Immature natural killer cell (primary cell): ENCODE results near the gene CD40. TPM values are rescaled to one million over a fixed set of nuclear protein-coding genes. Genes with fewer than 3 reads are reported as not detected.

Experiments
- DNase-seq, 3 donors: peaks; one replicate each; pipeline ENCODE4 v3.0.0; 2022; ENCODE audit warnings: mixed read lengths in 1 of 3
- H3K27ac Mint-ChIP-seq, 6 donors: one replicate each; pipeline ENCODE4 v1.8.0; 2020; ENCODE audit warnings: mixed read lengths in 6 of 6, mild to moderate bottlenecking in 5 of 6, inconsistent platforms in 4 of 6, moderate library complexity in 3 of 6
- H3K27me3 Mint-ChIP-seq, 3 donors: one replicate each; pipeline ENCODE4 v1.8.0; 2020 to 2021; ENCODE audit warnings: low read depth in 3 of 3, mild to moderate bottlenecking in 3 of 3, mixed read lengths in 3 of 3, moderate library complexity in 3 of 3, inconsistent platforms in 1 of 3
- H3K36me3 Mint-ChIP-seq, 3 donors: one replicate each; pipeline ENCODE4 v1.8.0; 2020; ENCODE audit warnings: mixed read lengths in 3 of 3, inconsistent platforms in 2 of 3, mild to moderate bottlenecking in 2 of 3
- H3K4me1 Mint-ChIP-seq, 2 donors: one replicate each; pipeline ENCODE4 v1.8.0; 2020; ENCODE audit warnings: inconsistent platforms in 2 of 2, mild to moderate bottlenecking in 2 of 2, mixed read lengths in 2 of 2, moderate library complexity in 1 of 2
- H3K4me3 Mint-ChIP-seq, 5 donors: one replicate each; pipeline ENCODE4 v1.8.0; 2020; ENCODE audit warnings: mild to moderate bottlenecking in 5 of 5, mixed read lengths in 5 of 5, inconsistent platforms in 3 of 5, moderate library complexity in 3 of 5
- H3K9me3 Mint-ChIP-seq, 6 donors: one replicate each; pipeline ENCODE4 v1.8.0; 2020; ENCODE audit warnings: mild to moderate bottlenecking in 6 of 6, mixed read lengths in 6 of 6, inconsistent platforms in 4 of 6, moderate library complexity in 3 of 6
- polyA plus RNA-seq, 3 donors: library from polyadenylated mRNA; unstranded; fragments of 300-500 nt; fragmentation: Illumina TruSeq; gene quantifications; one replicate each; pipeline ENCODE4 v1.2.3, GENCODE V29; 2021

CD40 gene
- polyA plus RNA-seq, 3 donors from 2014 or later, result 4.3 to 8.3 (median 7.0) TPM

DNA sequence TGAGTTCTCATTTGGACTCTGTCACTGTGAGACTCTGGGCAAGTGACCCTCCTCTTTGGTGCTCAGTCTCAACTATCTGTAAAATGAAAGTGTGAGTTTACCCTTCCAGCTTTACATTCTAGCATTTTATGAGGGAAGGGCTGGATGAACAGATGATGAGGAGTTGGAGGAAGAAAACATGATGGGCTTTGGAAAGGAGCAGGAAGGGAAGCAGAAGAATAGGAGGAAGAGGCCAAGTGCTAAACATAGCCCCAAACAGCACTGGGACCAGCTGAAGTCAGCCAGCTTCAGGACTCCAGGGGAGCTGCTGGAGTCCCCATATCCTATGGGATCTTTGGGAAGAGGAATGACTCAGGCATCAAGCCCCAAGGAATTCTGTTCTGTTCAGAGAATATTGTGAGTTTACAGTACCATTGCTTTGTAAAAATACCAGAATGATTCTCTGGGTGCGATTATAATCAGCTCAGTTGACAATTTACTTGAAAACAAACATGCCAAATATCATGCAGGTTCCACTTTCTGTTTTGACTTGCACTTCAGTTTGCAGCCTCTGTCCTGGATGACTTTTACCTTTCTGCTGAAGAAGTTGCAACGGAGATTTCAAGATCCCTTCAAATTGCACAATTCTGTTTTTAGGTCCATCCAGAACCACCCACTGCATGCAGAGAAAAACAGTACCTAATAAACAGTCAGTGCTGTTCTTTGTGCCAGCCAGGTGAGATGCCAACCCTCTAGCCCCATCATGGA is 3.2 kb downstream of the CD40 start:
- H3K4me3 Mint-ChIP-seq, result no peak overlapping the region
- H3K4me1 Mint-ChIP-seq, result peaks cover 19 to 26% of the 10 kb centered on the region in 2 donors
- H3K36me3 Mint-ChIP-seq, result peaks cover 0 to 23% (median 21%) of the 10 kb centered on the region in 3 donors
- peaks cover 0 to 6% (median 0%) of the 10 kb centered on the region in 3 donors for H3K27me3 Mint-ChIP-seq
- no peaks in the 10 kb centered on the region for H3K9me3 Mint-ChIP-seq
- DNase-seq, result no peak
- H3K27ac Mint-ChIP-seq, result peak overlapping the region in 2 of 6 donors; percentile 42 to 65

DNA sequence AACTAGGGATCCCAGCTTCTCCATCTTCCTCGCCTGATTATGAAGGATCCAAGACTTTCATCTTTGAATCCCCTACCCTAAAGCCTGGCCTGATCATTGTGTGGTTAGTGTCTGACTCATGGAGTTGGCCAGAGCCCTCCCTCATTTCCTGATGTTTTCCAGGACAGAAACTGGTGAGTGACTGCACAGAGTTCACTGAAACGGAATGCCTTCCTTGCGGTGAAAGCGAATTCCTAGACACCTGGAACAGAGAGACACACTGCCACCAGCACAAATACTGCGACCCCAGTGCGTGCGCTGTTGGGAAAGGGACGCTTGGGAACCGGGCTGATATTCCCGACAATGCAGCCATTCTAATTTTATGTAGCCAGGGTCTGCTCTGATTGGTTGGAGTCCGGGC is 4.0 kb downstream of the CD40 start:
- Mint-ChIP-seq H3K27ac (no peak overlapping the region), H3K27me3 (peaks cover 0 to 6% (median 0%) of the 10 kb centered on the region in 3 donors), H3K36me3 (peaks cover 0 to 28% (median 25%) of the 10 kb centered on the region in 3 donors), H3K9me3 (no peaks in the 10 kb centered on the region), H3K4me3 (no peak overlapping the region), H3K4me1 (peaks cover 19 to 26% of the 10 kb centered on the region in 2 donors)
- no peak for DNase-seq

DNA sequence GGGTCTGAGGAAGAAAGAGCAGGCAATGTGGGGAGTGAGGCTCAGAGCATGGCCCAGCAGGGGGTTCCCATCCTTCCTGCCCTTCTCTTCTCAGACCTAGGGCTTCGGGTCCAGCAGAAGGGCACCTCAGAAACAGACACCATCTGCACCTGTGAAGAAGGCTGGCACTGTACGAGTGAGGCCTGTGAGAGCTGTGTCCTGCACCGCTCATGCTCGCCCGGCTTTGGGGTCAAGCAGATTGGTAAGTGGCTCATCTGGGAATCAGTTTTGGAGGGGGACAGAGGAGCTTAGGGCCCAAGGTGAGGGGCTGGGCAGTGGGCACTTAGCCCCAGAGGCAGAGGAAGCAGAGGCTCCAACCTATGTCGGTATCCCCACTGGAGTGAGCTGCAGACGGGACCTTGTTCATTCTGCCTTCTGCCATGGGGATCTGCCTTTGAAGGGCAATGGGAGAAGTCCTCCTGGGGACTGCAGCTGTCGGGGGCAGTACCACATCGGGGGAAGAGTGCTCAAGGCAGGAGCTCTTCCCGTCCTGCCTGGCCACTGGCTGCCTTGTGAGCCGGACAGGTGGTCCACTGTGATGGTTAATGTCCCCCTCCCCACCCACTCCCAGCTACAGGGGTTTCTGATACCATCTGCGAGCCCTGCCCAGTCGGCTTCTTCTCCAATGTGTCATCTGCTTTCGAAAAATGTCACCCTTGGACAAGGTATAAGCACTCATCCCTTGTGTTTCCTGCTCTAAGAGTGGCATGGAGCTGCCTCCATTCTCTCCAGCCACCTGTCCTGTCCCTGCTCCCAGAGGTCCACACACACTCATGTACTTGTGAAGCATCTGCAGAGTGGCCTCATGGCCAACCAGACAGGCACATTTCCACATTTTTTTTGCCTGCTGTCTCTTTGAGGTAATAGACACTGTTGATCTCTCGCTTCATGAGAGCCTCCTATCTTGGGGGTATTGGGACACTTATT is 4.7 kb downstream of the CD40 start:
- Mint-ChIP-seq H3K4me1 (peaks cover 14 to 21% of the 10 kb centered on the region in 2 donors), H3K27ac (no peak overlapping the region), H3K27me3 (peaks cover 0 to 6% (median 0%) of the 10 kb centered on the region in 3 donors), H3K4me3 (no peak overlapping the region), H3K36me3 (peaks cover 0 to 32% (median 25%) of the 10 kb centered on the region in 3 donors), H3K9me3 (no peaks in the 10 kb centered on the region)
- DNase-seq, result no peak

DNA sequence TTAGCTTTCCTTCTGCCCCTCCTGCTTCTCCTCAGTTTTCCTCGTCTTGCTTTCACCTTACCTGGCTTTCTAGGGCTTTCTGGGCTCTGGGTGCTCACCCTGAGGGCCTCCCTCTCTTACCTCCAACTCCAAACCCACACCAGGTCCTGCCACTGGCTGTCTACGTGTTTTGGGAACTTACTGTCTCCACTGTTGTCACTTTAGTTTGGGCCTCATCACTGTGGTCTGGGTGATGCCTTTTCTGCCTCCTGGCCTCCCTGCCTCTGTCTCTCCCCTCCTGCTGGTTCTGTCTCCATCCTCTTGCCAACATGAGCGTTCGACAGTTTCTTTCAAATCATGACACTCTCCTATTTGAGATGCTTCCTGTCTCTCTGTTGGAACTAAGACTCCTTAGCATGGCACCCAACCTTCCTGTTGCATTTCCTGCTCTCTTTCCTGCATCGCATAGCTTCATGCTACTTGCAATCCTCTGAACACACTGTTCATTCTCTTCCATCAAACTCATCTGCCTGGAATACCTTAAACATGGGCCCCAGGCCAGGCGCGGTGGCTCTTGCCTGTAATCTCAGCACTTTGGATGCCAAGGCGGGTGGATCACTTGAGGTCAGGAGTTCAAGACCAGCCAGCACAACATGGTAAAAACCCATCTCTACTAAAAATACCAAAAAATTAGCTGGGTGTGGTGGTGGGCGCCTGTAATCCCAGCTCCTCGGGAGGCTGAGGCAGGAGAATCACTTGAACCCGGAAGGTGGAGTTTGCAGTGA is 5.5 kb downstream of the CD40 start:
- Mint-ChIP-seq H3K36me3 (peaks cover 0 to 33% (median 25%) of the 10 kb centered on the region in 3 donors), H3K27me3 (peaks cover 0 to 3% (median 0%) of the 10 kb centered on the region in 3 donors), H3K4me3 (no peak overlapping the region), H3K27ac (no peak overlapping the region), H3K4me1 (peaks cover 7 to 12% of the 10 kb centered on the region in 2 donors), H3K9me3 (no peaks in the 10 kb centered on the region)
- DNase-seq, result no peak

DNA sequence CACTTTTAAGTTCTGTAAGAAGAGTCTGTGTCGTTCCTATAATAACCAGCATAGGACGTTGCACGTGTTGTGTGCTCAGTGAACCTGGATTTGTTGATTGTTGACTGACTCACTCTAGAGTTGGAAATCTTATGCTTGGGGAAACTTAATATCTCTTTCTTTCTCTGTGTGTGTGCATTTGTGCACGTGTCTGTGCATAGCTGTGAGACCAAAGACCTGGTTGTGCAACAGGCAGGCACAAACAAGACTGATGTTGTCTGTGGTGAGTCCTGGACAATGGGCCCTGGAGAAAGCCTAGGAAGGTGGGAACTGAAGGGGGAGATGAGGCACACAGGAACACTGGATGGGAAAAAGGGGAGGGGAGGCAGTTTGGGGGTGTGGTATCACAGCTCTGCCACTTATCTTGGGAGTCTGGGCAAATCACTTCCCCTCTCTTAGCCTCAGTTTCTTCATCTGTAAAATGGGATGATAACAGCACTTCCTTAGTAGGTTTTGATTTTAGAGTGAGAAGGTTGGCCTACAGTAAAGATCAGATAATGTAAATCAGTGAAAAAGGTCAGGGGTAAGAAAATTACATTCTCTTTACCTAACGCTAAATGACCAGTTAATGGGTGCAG is 8.4 kb downstream of the CD40 start:
- Mint-ChIP-seq H3K27ac (no peak overlapping the region), H3K27me3 (peaks cover under 1 to 4% (median 4%) of the 10 kb centered on the region in 3 donors), H3K9me3 (no peaks in the 10 kb centered on the region), H3K4me1 (no peaks in the 10 kb centered on the region), H3K36me3 (peaks cover 0 to 33% (median 25%) of the 10 kb centered on the region in 3 donors), H3K4me3 (no peak overlapping the region)
- no peak for DNase-seq

DNA sequence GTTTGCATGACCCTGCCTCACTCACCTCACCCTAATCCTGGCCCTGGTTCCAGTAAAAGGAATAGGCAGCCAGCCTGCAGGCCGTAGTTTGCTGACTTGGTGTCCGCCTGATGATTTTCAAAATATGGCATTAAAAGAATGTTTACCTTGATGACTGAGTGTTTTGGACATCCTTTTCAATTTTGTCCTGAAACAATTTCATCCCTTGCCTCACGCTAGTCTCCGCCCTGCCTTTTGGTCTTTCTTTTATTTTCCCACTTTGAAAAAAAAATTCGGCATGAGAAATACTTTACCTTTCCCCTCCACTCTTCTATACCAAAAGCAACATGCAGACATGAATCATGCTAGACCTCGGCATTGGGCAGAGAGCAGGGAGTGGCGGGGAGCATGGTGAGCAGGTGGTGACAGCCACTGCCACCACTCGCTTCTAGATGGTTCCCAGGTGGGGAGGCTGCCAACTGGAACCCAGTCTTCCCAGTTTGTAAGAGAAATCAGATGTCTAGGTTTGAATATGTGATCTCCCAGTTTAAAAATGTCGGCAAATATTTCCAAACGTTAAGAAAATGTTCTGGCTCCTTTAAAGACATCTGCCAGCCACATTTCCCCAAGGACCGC is 9.4 kb downstream of the CD40 start:
- H3K4me1 Mint-ChIP-seq, result no peaks in the 10 kb centered on the region
- no peak for DNase-seq
- H3K27ac Mint-ChIP-seq, result no peak overlapping the region
- H3K27me3 Mint-ChIP-seq, result peaks cover 5 to 10% (median 7%) of the 10 kb centered on the region in 3 donors
- H3K4me3 Mint-ChIP-seq, result no peak overlapping the region
- H3K36me3 Mint-ChIP-seq, result peaks cover 0 to 28% (median 25%) of the 10 kb centered on the region in 3 donors
- no peaks in the 10 kb centered on the region for H3K9me3 Mint-ChIP-seq

DNA sequence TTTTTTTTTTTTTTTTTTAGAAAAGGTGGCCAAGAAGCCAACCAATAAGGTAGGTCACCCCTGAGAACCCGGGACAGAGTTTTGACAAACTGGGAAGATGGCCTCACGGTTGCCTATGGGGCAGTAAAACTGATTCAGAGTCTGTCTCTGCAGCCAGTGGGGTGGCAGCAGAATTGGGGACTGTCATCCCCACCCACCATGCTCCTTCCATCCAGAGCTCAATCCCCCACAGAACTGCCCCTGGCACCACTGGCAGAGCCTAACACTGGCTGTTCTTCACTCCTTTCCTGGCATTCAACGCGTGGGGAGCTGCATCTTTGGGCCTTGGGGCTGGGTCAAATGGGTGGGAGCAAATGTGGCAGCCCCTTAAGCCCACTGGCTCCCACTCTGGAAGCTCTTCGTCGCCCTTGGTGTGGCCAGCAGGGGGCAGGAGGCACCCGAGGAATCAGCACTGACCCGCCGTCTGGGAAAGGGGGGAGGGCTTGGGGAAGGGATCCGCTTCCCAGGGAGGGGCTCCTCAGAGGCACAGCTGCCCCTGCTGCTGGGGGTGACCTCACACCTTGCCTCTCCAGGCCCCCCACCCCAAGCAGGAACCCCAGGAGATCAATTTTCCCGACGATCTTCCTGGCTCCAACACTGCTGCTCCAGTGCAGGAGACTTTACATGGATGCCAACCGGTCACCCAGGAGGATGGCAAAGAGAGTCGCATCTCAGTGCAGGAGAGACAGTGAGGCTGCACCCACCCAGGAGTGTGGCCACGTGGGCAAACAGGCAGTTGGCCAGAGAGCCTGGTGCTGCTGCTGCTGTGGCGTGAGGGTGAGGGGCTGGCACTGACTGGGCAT is 10.4 kb downstream of the CD40 start:
- Mint-ChIP-seq H3K27me3 (peaks cover 6 to 10% (median 8%) of the 10 kb centered on the region in 3 donors), H3K9me3 (no peaks in the 10 kb centered on the region), H3K36me3 (peaks cover 0 to 23% (median 20%) of the 10 kb centered on the region in 3 donors), H3K4me3 (no peak overlapping the region), H3K27ac (no peak overlapping the region), H3K4me1 (no peaks in the 10 kb centered on the region)
- DNase-seq, result no peak

DNA sequence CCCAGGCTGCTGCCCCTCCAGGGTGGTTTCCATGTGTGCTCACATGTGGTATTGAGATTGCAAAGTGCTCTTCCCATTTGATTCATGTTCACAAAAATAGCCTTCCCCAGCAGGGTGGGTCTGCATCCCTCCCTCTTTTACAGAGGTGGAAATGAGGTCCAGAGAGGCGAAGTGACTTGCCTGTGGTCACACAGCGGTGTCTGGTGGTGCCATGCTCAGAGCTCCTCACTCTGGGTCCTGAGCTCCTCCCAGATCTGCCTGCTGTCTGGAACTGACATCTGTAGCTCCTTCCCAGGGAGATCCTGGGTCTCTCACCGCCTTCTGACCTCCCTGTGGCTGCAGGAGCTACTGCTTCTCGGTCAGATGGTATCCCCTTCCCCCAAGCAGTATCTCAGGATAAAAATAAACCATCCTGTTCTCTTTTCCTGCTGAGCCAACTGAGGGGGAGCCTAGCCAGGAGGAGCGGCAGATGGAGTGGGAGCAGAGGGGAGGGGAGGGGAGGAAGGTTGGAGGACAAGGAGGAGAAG is 11.9 kb downstream of the CD40 start:
- H3K4me3 Mint-ChIP-seq, result no peak overlapping the region
- DNase-seq, result no peak

DNA sequence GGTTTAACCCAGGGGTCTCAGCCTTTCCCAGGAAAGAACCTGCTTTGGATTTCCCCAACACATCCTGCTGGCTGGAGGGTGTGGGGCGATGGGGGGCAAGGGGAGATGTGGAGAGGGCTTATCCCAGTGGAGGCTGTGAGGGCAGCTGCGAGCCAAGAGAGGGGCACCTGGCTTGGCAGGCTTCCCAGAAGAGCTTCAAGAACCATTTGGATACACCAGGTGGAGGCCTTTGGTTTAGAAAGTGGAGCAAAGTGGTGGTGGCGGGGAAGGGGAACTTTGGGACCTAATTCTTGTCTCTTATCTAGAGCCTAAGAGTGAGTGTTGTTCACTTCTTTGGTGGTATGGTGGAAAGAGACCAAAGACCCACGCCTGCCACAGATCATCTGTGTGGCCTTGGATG is 12.4 kb downstream of the CD40 start:
- peaks cover 0 to 14% (median 10%) of the 10 kb centered on the region in 3 donors for H3K36me3 Mint-ChIP-seq
- no peak for DNase-seq
- no peaks in the 10 kb centered on the region for H3K4me1 Mint-ChIP-seq
- H3K27ac Mint-ChIP-seq, result no peak overlapping the region
- H3K4me3 Mint-ChIP-seq, result no peak overlapping the region
- no peaks in the 10 kb centered on the region for H3K9me3 Mint-ChIP-seq
- peaks cover 6 to 9% (median 8%) of the 10 kb centered on the region in 3 donors for H3K27me3 Mint-ChIP-seq

More for the DNA sequence above, 11.9 kb downstream of the CD40 start:
- Mint-ChIP-seq H3K27me3 (peaks cover 6 to 10% (median 8%) of the 10 kb centered on the region in 3 donors), H3K4me1 (no peaks in the 10 kb centered on the region), H3K27ac (no peak overlapping the region), H3K36me3 (peaks cover 0 to 16% (median 12%) of the 10 kb centered on the region in 3 donors), H3K9me3 (no peaks in the 10 kb centered on the region)

DNA sequence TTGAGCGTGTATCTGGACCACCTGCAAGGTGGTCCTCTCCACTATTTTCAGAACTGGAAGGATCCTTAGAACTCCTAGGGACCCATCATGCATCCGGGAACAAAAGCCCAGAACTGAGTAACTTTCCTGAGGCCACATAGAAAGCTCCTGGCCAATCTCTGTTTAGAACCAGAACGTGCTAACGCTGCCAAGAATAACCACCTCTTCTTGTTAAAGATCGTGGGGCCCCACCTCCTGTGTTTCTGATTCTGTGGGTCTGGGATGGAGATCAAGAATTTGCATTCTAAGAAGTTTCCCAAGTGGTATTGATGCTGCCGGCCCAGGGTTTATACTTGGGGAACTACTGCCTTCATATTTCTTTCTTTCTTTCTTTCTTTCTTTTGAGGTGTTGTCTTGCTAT is 13.3 kb downstream of the CD40 start:
- Mint-ChIP-seq H3K4me3 (no peak overlapping the region), H3K27me3 (peaks cover 6 to 13% (median 9%) of the 10 kb centered on the region in 3 donors), H3K27ac (peak overlapping the region in 1 of 6 donors; percentile 30), H3K9me3 (no peaks in the 10 kb centered on the region), H3K36me3 (peaks cover 0 to 10% (median 3%) of the 10 kb centered on the region in 3 donors), H3K4me1 (no peaks in the 10 kb centered on the region)
- DNase-seq, result no peak

DNA sequence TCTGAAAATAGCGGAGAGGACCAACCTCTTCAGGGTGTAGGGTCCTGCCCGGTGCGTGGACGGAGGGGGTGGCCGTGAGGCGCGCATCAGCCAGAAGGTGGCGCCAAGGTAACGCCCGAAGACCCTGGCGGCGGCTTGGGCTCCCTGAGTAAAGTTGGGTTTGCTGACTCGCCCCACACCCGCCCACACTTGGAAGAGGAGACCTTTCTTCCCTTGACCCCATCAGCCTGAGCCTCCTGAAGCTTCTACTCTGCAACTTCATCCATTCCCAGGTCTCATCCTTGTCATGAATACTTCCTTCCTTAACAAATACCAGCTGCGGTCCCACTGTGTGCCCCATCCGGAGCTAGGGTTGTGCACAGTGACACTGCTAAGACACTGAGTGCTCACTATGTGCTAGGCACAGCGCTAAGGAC is 14.6 kb downstream of the CD40 start:
- peaks cover 6 to 18% (median 9%) of the 10 kb centered on the region in 3 donors for H3K27me3 Mint-ChIP-seq
- no peaks in the 10 kb centered on the region for H3K9me3 Mint-ChIP-seq
- no peaks in the 10 kb centered on the region for H3K4me1 Mint-ChIP-seq
- peaks cover 0 to 1% (median 0%) of the 10 kb centered on the region in 3 donors for H3K36me3 Mint-ChIP-seq
- no peak overlapping the region for H3K27ac Mint-ChIP-seq
- peak; percentile 18 to 35 (median 18) for DNase-seq
- no peak overlapping the region for H3K4me3 Mint-ChIP-seq
